Fibroblast of mammary gland (primary cell): Measurements from ENCODE around the gene LYPLA2.

Source experiments
- DNase-seq: peaks from one replicate; pipeline ENCODE4 v3.0.0-alpha.2; 2010; ENCODE audit warnings: low read depth
- H3K4me3 ChIP-seq: 2 replicates; pipeline ENCODE4 v1.5.1; 2011; ENCODE audit warnings: low read depth, mild to moderate bottlenecking, low read length, moderate library complexity; ENCODE audit not compliant: control insufficient read depth
- TF ChIP-seq, protein P1 (sequence below): conservative IDR thresholded peaks from 2 replicates; pipeline ENCODE4 v1.5.1; 2011; ENCODE audit warnings: low read depth, low read length, inconsistent platforms; ENCODE audit not compliant: control insufficient read depth, insufficient read depth

LYPLA2 gene

DNA sequence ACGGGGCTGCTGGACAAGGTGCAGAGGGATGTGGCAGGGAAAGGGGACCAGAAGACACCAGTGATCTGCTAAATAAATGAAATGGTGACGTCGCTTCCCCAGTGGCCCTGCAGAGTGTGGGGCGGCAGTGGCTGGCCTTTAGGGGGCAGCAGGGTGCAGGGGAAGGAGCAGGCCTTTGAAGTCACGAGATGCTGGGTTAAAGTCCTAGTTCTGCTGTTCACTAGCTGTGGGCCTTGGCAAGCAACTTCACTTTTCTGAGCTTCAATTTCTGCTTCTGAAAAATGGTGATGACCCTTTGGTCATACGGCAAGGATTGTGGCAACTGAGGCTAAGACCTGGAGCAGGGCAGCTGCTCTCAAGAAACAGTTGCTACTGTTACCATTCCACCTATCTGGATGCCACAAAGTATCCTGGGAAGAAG is 18.8 kb downstream of the LYPLA2 start:
- H3K4me3 ChIP-seq = no peak overlapping the region
- DNase-seq = peak; percentile 68
- TF ChIP-seq, protein P1, sequence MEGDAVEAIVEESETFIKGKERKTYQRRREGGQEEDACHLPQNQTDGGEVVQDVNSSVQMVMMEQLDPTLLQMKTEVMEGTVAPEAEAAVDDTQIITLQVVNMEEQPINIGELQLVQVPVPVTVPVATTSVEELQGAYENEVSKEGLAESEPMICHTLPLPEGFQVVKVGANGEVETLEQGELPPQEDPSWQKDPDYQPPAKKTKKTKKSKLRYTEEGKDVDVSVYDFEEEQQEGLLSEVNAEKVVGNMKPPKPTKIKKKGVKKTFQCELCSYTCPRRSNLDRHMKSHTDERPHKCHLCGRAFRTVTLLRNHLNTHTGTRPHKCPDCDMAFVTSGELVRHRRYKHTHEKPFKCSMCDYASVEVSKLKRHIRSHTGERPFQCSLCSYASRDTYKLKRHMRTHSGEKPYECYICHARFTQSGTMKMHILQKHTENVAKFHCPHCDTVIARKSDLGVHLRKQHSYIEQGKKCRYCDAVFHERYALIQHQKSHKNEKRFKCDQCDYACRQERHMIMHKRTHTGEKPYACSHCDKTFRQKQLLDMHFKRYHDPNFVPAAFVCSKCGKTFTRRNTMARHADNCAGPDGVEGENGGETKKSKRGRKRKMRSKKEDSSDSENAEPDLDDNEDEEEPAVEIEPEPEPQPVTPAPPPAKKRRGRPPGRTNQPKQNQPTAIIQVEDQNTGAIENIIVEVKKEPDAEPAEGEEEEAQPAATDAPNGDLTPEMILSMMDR = peak; percentile 77

DNA sequence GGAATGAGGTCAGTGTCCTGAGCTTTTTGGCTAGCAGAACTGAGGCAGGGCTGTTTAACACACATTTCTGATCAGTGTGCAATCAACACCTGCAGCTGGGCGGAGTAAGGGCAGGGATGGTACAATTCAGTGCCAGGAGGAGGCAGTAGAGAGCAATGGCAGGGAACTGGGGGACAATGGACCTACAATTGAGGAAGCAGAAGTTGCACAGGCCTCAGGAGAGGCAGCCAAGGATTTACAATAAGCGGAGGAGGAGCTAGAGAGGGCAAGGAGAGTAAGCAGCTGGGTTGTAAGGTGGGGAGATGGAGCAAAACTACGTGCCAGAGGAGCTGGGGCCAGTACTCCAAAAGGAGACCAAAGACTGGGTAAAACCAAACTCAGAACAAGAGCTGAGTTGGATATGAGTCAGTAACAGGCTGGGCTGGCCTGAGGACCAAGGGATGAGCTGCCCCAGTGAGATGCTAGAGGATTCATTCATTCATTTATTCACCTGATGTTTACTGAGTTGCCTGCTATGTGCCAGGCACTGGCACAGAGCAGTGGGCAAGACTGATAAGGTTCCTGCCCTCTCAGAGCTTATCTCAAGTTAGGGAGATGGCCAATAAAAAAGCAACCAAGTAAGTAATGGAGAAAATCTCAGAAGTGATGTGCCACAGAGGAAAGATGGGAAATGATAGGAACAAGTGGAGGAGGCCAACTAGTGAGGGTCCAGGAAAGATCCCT is 20.0 kb downstream of the LYPLA2 start:
- TF ChIP-seq, protein P1 = peak; percentile 72
- DNase-seq = peak; percentile 43
- H3K4me3 ChIP-seq = no peak overlapping the region

DNA sequence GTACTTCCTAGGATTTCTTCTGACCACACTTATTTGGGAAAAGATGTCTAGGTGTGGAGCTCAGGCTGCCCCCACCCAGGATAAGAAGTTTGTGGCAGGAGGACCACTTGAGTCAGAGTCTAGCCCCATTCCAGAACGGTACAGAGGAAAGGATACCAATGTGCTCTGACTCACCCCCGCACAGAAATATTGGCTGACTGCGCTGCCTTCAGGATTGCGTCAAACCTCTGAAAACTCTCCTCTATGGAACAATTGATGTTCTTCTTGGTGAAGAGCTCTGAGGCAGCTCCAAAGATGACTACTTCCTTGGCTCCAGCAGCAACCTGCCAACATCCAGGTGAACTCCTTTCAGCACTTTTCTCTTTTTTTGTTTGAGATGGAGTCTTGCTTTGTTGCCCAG is 23.1 kb downstream of the LYPLA2 start:
- TF ChIP-seq, protein P1 = no peak
- peak; percentile 67 for DNase-seq
- no peak overlapping the region for H3K4me3 ChIP-seq

DNA sequence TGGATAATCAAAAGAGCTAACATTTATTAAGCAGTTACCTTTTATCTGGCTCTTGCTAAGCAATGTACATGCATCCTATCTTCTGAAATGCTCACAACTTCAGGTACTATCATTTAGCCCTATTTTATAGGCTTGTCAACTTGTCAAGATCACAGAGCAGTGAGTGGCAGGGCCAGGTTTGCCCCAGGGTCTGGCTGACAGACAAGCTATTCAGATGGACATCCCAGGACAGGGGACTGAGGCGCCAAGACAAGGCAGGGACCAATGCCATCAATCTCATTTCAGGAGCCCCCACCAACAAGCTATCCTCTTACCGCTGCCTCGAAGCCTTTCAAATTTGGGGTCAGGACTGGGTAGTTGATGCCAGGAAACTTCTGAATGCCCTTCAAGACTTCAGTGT is 25.4 kb downstream of the LYPLA2 start:
- TF ChIP-seq, protein P1 = no peak
- DNase-seq = no peak

DNA sequence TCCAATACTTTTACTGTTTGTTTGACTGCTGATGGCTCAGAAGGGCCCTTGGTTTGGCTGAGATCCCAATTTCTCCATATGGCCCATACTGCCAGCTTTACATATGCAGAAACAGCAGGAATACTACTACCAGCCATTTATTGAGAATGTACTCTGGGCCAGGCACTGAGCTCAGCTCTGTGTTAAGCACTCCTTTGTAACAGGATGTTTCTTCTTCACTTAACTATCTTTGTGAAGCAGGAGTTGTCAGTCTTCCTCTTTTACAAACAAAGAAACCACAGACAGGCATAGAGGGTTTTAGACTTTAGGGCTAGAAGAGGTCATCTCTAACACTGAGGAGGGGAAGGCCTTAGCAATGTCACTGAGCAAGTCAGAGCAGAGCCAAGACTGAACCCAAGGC is 26.0 kb downstream of the LYPLA2 start:
- DNase-seq = no peak

More for the DNA sequence above, 25.4 kb downstream of the LYPLA2 start:
- H3K4me3 ChIP-seq = no peak overlapping the region

DNA sequence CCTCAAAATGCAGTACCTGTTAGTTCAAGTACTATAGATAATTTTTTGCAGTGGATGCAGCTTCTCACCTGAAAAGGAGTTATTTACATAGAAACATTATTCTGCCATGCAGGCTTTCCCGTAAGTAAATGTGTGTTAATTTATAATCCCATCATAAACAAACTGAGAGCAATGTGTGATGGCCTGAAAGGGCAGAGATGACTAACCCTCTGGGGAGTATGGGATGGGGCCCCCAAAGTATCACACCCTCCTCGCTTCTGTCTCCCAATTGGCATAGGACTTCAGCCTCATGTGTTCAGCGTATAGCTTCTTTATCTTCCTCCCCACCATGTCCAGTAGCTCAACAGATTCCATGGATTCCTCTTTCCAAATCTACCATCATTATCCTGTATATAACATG is 26.7 kb downstream of the LYPLA2 start:
- TF ChIP-seq, protein P1 = no peak
- H3K4me3 ChIP-seq = no peak overlapping the region
- no peak for DNase-seq

More for the DNA sequence above, 26.0 kb downstream of the LYPLA2 start:
- TF ChIP-seq, protein P1 = no peak
- H3K4me3 ChIP-seq = no peak overlapping the region
